Spleen (tissue), 7 donors: ENCODE measurements around the gene XBP1.

ENCODE experiments used
- CTCF ChIP-seq, 11 experiments: fragments of 200-600 bp in 7 of 11; fragments of 450-650 bp in 4 of 11; sonication (generic) in 4 of 11; IDR thresholded peaks in 8 of 11; conservative IDR thresholded peaks in 3 of 11; 1 replicate in 7 of 11; 2 replicates in 4 of 11; pipeline versions ENCODE4 v1.4.0 to v1.8.0; 2016 to 2021; ENCODE audit warnings: antibody characterized with exemption in 11 of 11, inconsistent platforms in 4 of 11, mild to moderate bottlenecking in 1 of 11
- POLR2A ChIP-seq, 3 donors: fragments of 450-650 bp; IDR thresholded peaks; one replicate each; pipeline ENCODE4 v1.5.1; 2017; ENCODE audit warnings: antibody characterized with exemption in 3 of 3, mild to moderate bottlenecking in 1 of 3
- POLR2AphosphoS5 ChIP-seq, 3 donors: sonication (generic); formaldehyde crosslinking; IDR thresholded peaks; one replicate each; pipeline ENCODE4 v1.5.1; 2017; ENCODE audit warnings: antibody characterized with exemption in 3 of 3
- donor health status: DM: no; HTN: no; CAD: no; lungs with moderate emphysema.
- donor health status: DM: no; HTN: no; CAD: no.
- donor health status: DM: no; HTN: no; CAD: no.

GRCh38 chr22:28832731-28833130 lies 32.4 kb upstream of the XBP1 start:
- TF ChIP-seq CTCF (IDR thresholded peaks at IDR 0.05 in 8 of 11, conservative IDR thresholded peaks at IDR 0.05 in 3 of 11) (no peak), POLR2A (IDR thresholded peaks at IDR 0.05) (no peak), POLR2AphosphoS5 (IDR thresholded peaks at IDR 0.05) (no peak)
